ENCODE data around the gene MSH2.

Gene MSH2

DNA sequence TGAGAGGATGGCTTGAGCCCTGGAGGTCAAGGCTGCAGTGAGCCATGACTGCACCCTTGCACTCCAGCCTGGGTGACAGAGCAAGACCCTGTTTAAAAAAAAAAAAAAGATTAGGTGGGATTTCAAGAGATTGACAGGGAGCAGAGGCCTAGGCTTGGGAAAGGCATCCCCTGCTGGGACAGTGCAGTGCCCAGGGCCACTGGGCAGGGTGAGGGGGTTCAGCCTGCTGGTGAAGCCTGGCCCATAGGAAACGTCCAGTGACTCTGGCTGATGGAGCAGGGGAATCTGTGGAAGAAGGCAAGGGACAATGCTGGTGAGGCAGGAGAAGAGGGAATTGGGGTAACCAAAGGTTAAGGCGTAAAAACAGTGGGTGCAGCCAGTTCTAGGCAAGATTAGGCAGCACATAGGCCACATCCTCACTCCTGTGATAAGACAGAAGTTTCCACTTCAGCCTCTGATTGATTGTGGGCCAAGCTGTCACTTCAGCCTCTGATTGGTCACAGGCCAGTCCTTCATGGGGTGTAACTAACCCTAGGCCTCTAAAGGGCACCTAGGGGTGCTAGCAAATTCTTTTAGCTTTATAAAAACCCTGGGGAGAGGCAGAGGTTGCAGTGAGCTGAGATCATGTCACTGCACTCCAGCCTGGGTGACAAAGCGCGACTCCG, 128.6 kb downstream of the MSH2 start:
- H3K27ac ChIP-seq: no peak overlapping the region
- TF ChIP-seq, protein P1, sequence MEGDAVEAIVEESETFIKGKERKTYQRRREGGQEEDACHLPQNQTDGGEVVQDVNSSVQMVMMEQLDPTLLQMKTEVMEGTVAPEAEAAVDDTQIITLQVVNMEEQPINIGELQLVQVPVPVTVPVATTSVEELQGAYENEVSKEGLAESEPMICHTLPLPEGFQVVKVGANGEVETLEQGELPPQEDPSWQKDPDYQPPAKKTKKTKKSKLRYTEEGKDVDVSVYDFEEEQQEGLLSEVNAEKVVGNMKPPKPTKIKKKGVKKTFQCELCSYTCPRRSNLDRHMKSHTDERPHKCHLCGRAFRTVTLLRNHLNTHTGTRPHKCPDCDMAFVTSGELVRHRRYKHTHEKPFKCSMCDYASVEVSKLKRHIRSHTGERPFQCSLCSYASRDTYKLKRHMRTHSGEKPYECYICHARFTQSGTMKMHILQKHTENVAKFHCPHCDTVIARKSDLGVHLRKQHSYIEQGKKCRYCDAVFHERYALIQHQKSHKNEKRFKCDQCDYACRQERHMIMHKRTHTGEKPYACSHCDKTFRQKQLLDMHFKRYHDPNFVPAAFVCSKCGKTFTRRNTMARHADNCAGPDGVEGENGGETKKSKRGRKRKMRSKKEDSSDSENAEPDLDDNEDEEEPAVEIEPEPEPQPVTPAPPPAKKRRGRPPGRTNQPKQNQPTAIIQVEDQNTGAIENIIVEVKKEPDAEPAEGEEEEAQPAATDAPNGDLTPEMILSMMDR (conservative IDR thresholded peaks at IDR 0.05): no peak

Measured in VCaP (cell line).